H1 (cell line): ENCODE measurements around the gene PHEX. TPM values are rescaled to one million over a fixed set of nuclear protein-coding genes. Genes with fewer than 3 reads are reported as not detected.

Experiments
- CTCF ChIA-PET: fragments of 300-600 bp; sonication (Branson Sonifier 250); formaldehyde crosslinking; loops from one replicate; lab custom pipeline; 2021; ENCODE audit not compliant: partially characterized antibody; lab: Charles Lee
- POLR2A ChIA-PET: fragments of 300-600 bp; sonication (Branson Sonifier 250); formaldehyde crosslinking; loops from one replicate; lab custom pipeline; 2021; ENCODE audit warnings: inconsistent platforms; ENCODE audit not compliant: partially characterized antibody; lab: Charles Lee
- DNase-seq, 2 experiments: peaks; one replicate each; pipeline versions ENCODE4 v3.0.0 to v3.0.0-alpha.2; 2010 to 2022; ENCODE audit warnings: low spot score in 2 of 2, low read depth in 1 of 2, mixed read lengths in 1 of 2
- FAIRE-seq: peaks from 2 replicates; lab custom pipeline; 2011; peaks lifted over from hg19 to GRCh38; lab: Jason Lieb, UNC
- H2AFZ ChIP-seq: 2 replicates; pipeline ENCODE4 v1.8.1; 2012; ENCODE audit warnings: low read length, inconsistent platforms
- H2AK5ac ChIP-seq: 2 replicates; pipeline ENCODE4 v1.6.1; 2013; ENCODE audit warnings: low read depth, low read length
- H2BK120ac ChIP-seq: replicated peaks from 2 replicates; pipeline ENCODE3; 2013; ENCODE audit warnings: low read depth, low read length, inconsistent platforms
- H2BK12ac ChIP-seq: 2 replicates; pipeline ENCODE4 v1.6.1; 2013; ENCODE audit warnings: low read depth, low read length
- H2BK15ac ChIP-seq: 2 replicates; pipeline ENCODE4 v1.6.1; 2013; ENCODE audit warnings: low read length
- H2BK20ac ChIP-seq: 2 replicates; pipeline ENCODE4 v1.6.1; 2013; ENCODE audit warnings: low read length
- H2BK5ac ChIP-seq: 2 replicates; pipeline ENCODE4 v1.6.1; 2013; ENCODE audit warnings: low read depth, low read length
- H3K14ac ChIP-seq: 2 replicates; pipeline ENCODE4 v1.6.1; 2013; ENCODE audit warnings: inconsistent platforms; ENCODE audit not compliant: insufficient read length
- H3K18ac ChIP-seq: 2 replicates; pipeline ENCODE4 v1.6.1; 2013; ENCODE audit warnings: low read length; ENCODE audit errors: extremely low read depth
- H3K23ac ChIP-seq: 2 replicates; pipeline ENCODE4 v1.6.1; 2013; ENCODE audit warnings: inconsistent platforms; ENCODE audit not compliant: insufficient read length
- H3K23me2 ChIP-seq: 2 replicates; pipeline ENCODE4 v1.6.1; 2013; ENCODE audit warnings: low read depth, low read length
- H3K27ac ChIP-seq: 2 replicates; pipeline ENCODE4 v1.6.1; 2011; ENCODE audit warnings: low read depth, low read length, inconsistent platforms
- H3K27me3 ChIP-seq, 4 experiments: replicated peaks in 1 of 4; 1 replicate in 1 of 4; 2 replicates in 3 of 4; pipeline versions ENCODE4 v1.6.1 to v1.8.1; 2011 to 2013; ENCODE audit warnings: low read length in 3 of 4, mild to moderate bottlenecking in 3 of 4, inconsistent platforms in 2 of 4, mixed read lengths in 2 of 4, moderate library complexity in 1 of 4; ENCODE audit not compliant: control insufficient read depth in 3 of 4, insufficient read depth in 3 of 4; ENCODE audit errors: extremely low read depth in 1 of 4
- H3K36me3 ChIP-seq, 4 experiments: 2 replicates each; pipeline versions ENCODE4 v1.6.1 to v1.8.1; 2011 to 2013; ENCODE audit warnings: mild to moderate bottlenecking in 4 of 4, low read length in 3 of 4, moderate library complexity in 2 of 4, control low read depth in 1 of 4, inconsistent platforms in 1 of 4; ENCODE audit not compliant: insufficient read depth in 4 of 4, control insufficient read depth in 2 of 4
- H3K4ac ChIP-seq: replicated peaks from 2 replicates; pipeline ENCODE3; 2013; ENCODE audit warnings: low read length, low read depth, mixed read lengths, inconsistent platforms; ENCODE audit not compliant: insufficient read length
- H3K4me1 ChIP-seq, 4 experiments: replicated peaks in 1 of 4; 1 replicate in 1 of 4; 2 replicates in 3 of 4; pipeline versions ENCODE4 v1.6.1 to v1.8.1; 2011 to 2013; ENCODE audit warnings: low read length in 3 of 4, inconsistent platforms in 2 of 4, mixed read lengths in 1 of 4; ENCODE audit not compliant: insufficient read depth in 4 of 4, control insufficient read depth in 3 of 4
- H3K4me2 ChIP-seq, 2 experiments: 2 replicates each; pipeline versions ENCODE4 v1.6.1 to v1.8.1; 2011 to 2013; ENCODE audit warnings: low read depth in 2 of 2, low read length in 2 of 2, control low read depth in 1 of 2, inconsistent platforms in 1 of 2, mild to moderate bottlenecking in 1 of 2; ENCODE audit not compliant: insufficient read depth in 1 of 2
- H3K4me3 ChIP-seq, 4 experiments: fragments of 200-600, 300-600 bp in 1 of 4; sonication (generic), shearing (Covaris generic), sonication (Bioruptor Twin) in 1 of 4; 2 replicates each; pipeline versions ENCODE4 v1.5.1 to v1.8.1; 2011 to 2016; ENCODE audit warnings: low read length in 4 of 4, low read depth in 3 of 4, control low read depth in 2 of 4, inconsistent platforms in 2 of 4, mild to moderate bottlenecking in 2 of 4, mixed read lengths in 1 of 4, moderate library complexity in 1 of 4; ENCODE audit not compliant: insufficient read depth in 2 of 4; ENCODE audit errors: extremely low read depth in 1 of 4
- H3K56ac ChIP-seq: replicated peaks from 2 replicates; pipeline ENCODE3; 2013; ENCODE audit warnings: low read depth, mild to moderate bottlenecking, mixed read lengths, low read length, inconsistent platforms; ENCODE audit not compliant: insufficient read length
- H3K79me1 ChIP-seq: 2 replicates; pipeline ENCODE4 v1.6.1; 2013; ENCODE audit warnings: low read depth, low read length, control low read depth
- H3K79me2 ChIP-seq, 2 experiments: 2 replicates each; pipeline versions ENCODE4 v1.6.1 to v1.8.1; 2012 to 2013; ENCODE audit warnings: low read length in 2 of 2, mild to moderate bottlenecking in 2 of 2, inconsistent platforms in 1 of 2; ENCODE audit not compliant: insufficient read depth in 2 of 2, control insufficient read depth in 1 of 2
- H3K9ac ChIP-seq, 4 experiments: replicated peaks in 1 of 4; 1 replicate in 1 of 4; 2 replicates in 3 of 4; pipeline versions ENCODE4 v1.6.1 to v1.8.1; 2011 to 2013; ENCODE audit warnings: low read depth in 3 of 4, low read length in 3 of 4, control low read depth in 2 of 4, mild to moderate bottlenecking in 2 of 4, moderate library complexity in 2 of 4, inconsistent platforms in 1 of 4; ENCODE audit errors: extremely low read depth in 1 of 4
- H3K9me3 ChIP-seq, 2 experiments: 2 replicates each; pipeline versions ENCODE4 v1.6.1 to v1.8.1; 2012 to 2013; ENCODE audit warnings: mild to moderate bottlenecking in 2 of 2, moderate library complexity in 2 of 2, control low read depth in 1 of 2, inconsistent platforms in 1 of 2, low read depth in 1 of 2, low read length in 1 of 2, mixed read lengths in 1 of 2; ENCODE audit not compliant: insufficient read depth in 2 of 2
- H4K20me1 ChIP-seq, 2 experiments: replicated peaks in 1 of 2; 2 replicates each; pipeline versions ENCODE3 to v1.8.1; 2011 to 2013; ENCODE audit warnings: inconsistent platforms in 2 of 2, low read length in 2 of 2, mild to moderate bottlenecking in 1 of 2; ENCODE audit not compliant: insufficient read depth in 2 of 2, control insufficient read depth in 1 of 2
- H4K5ac ChIP-seq: 2 replicates; pipeline ENCODE4 v1.6.1; 2013; ENCODE audit warnings: low read length, low read depth, mixed read lengths, inconsistent platforms; ENCODE audit not compliant: insufficient read length
- H4K8ac ChIP-seq: 2 replicates; pipeline ENCODE4 v1.8.0; 2013; ENCODE audit warnings: mild to moderate bottlenecking, moderate library complexity, low read length, inconsistent platforms; ENCODE audit not compliant: insufficient read depth; ENCODE audit errors: extremely low read depth
- H4K91ac ChIP-seq: replicated peaks from 2 replicates; pipeline ENCODE3; 2013; ENCODE audit warnings: low read length, mixed read lengths, inconsistent platforms; ENCODE audit not compliant: insufficient read length
- CHD1 ChIP-seq: IDR thresholded peaks from 2 replicates; pipeline ENCODE4 v1.6.1; 2012; ENCODE audit warnings: low read depth, low read length, improper control_type of control experiment
- SP4 ChIP-seq: IDR thresholded peaks from 2 replicates; pipeline ENCODE4 v1.6.1; 2012; ENCODE audit warnings: low read length, inconsistent platforms
- WGBS, 2 experiments: shearing (Covaris generic) in 1 of 2; methylation state at CpG; one replicate each; pipeline versions ENCODE4 v1.1.6 to v1.1.7; 2013 to 2015; ENCODE audit warnings: low lambda C conversion rate in 2 of 2, mixed read lengths in 2 of 2, inconsistent platforms in 1 of 2, low coverage in 1 of 2, missing lambda C conversion rate in 1 of 2; ENCODE audit not compliant: insufficient replicate concordance in 2 of 2, insufficient coverage in 1 of 2, insufficient read length in 1 of 2; ENCODE audit errors: extremely low coverage in 1 of 2, missing lambda C conversion rate in 1 of 2; 5-methylcytosine and 5-hydroxymethylcytosine counted together
- polyA plus RNA-seq, 7 experiments: library from polyadenylated mRNA; depleted of rRNA in 3 of 7; stranded (reverse) in 5 of 7; unstranded in 2 of 7; fragments of >200 nt in 5 of 7; fragments of 200-250 nt in 2 of 7; gene quantifications; 1 replicate in 5 of 7; 2 replicates in 1 of 7; 4 replicates in 1 of 7; pipeline versions ENCODE4 v1.2.1 to v1.2.3, GENCODE V29; 2011 to 2013; ENCODE audit warnings: missing spikeins in 2 of 7, mixed read lengths in 2 of 7
- total RNA-seq: library from RNA; stranded (reverse); fragmentation: NEBNext Ultra II Directional; extraction: Animal tissue kit (Norgen Biotek cat#: 25700); gene quantifications from 2 replicates; pipeline ENCODE4 v1.2.1, GENCODE V29; 2021

Gene PHEX
- total and polyA plus RNA-seq, 2 of the 8 experiments (the other 6 are each of a cell fraction or from before 2014, with no cell fraction given): 0.03 to 0.11 TPM

DNA sequence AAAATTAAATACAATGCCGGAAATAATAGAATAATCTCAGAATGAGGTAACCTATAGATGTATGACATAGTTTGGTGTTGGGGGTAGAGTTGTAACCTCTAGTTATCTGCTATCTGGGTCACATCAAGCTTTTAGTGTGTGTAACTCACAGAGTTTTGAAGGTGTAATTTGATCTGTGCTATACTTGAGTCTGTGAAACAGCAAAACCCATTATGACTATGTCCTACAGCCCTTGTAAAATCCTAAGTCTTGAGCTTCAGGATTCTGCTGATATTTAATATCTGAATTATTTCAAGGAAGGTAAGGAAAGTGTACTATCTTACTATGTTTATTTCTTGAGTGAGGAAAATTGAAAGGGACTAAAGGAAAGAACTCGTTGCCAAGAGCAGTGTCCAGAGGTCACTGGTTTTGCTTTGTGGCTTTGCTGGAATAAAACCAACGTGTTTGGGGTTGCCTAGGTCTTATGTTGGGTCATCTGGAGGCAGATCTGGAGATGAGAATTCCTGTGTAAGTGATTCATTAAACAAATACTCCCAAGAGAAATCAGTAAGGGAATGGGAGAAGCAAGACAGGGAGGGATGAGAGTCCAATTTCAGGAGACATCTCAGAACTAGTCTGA is 132.8 kb downstream of the PHEX start:
- no peak overlapping the region for H3K14ac ChIP-seq
- WGBS, 2 experiments: 72% methylated on average over 3 of the region's 3 CpGs; no CpG with 5 or more reads in 1 of the 2 experiments
- H4K8ac ChIP-seq: no peak overlapping the region
- no peaks in the 10 kb centered on the region for H3K79me1 ChIP-seq
- H4K91ac ChIP-seq: no peak overlapping the region
- H2AK5ac ChIP-seq: no peak overlapping the region
- H3K4me3 ChIP-seq: no peak overlapping the region
- H4K5ac ChIP-seq: no peak overlapping the region
- H3K27ac ChIP-seq: no peak overlapping the region
- no peaks in the 10 kb centered on the region for H3K27me3 ChIP-seq
- POLR2A ChIA-PET: no interaction called here
- H2BK120ac ChIP-seq: no peak overlapping the region
- H3K4me2 ChIP-seq: no peak overlapping the region
- H2BK15ac ChIP-seq: no peak overlapping the region
- no peak overlapping the region for H2BK12ac ChIP-seq
- H3K4ac ChIP-seq: no peak overlapping the region
- no peak overlapping the region for H2BK5ac ChIP-seq
- no peaks in the 10 kb centered on the region for H4K20me1 ChIP-seq
- H2BK20ac ChIP-seq: no peak overlapping the region
- CTCF ChIA-PET: no interaction called here
- no peak overlapping the region for H2AFZ ChIP-seq
- H3K18ac ChIP-seq: no peak overlapping the region
- H3K36me3 ChIP-seq: no peaks in the 10 kb centered on the region
- H3K79me2 ChIP-seq: no peaks in the 10 kb centered on the region
- H3K9ac ChIP-seq: no peak overlapping the region
- H3K23ac ChIP-seq: no peak overlapping the region
- H3K23me2 ChIP-seq: no peaks in the 10 kb centered on the region
- H3K9me3 ChIP-seq: no peaks in the 10 kb centered on the region
- DNase-seq: no peak
- no peaks in the 10 kb centered on the region for H3K4me1 ChIP-seq
- FAIRE-seq: no peak
- H3K56ac ChIP-seq: no peak overlapping the region
- no peak for TF ChIP-seq CHD1
- TF ChIP-seq SP4: no peak
